ENCODE measurements around the gene LTBP1.

Gene LTBP1

GRCh38 chr2:33240178-33240577 lies 293.4 kb downstream of the LTBP1 start:
- TF ChIP-seq CTCF (conservative IDR thresholded peaks at IDR 0.05; ENCODE audit: low read depth, low read length): no peak
- no peak overlapping the region for H3K4me3 ChIP-seq (ENCODE audit: low read length)
- DNase-seq (ENCODE audit: low read depth): no peak

GRCh38 chr2:33241072-33241471 lies 294.3 kb downstream of the LTBP1 start:
- TF ChIP-seq CTCF (conservative IDR thresholded peaks at IDR 0.05; ENCODE audit: low read depth, low read length): no peak
- no peak overlapping the region for H3K4me3 ChIP-seq (ENCODE audit: low read length)
- no peak for DNase-seq (ENCODE audit: low read depth)

GRCh38 chr2:33241581-33241980 lies 294.8 kb downstream of the LTBP1 start:
- no peak overlapping the region for H3K4me3 ChIP-seq (ENCODE audit: low read length)
- no peak for TF ChIP-seq CTCF (conservative IDR thresholded peaks at IDR 0.05; ENCODE audit: low read depth, low read length)
- DNase-seq (ENCODE audit: low read depth): no peak

GRCh38 chr2:33242845-33243244 lies 296.1 kb downstream of the LTBP1 start:
- DNase-seq (ENCODE audit: low read depth): no peak
- no peak for TF ChIP-seq CTCF (conservative IDR thresholded peaks at IDR 0.05; ENCODE audit: low read depth, low read length)

GRCh38 chr2:33246432-33246831 lies 299.7 kb downstream of the LTBP1 start:
- TF ChIP-seq CTCF (conservative IDR thresholded peaks at IDR 0.05; ENCODE audit: low read depth, low read length): no peak
- no peak for DNase-seq (ENCODE audit: low read depth)

More at GRCh38 chr2:33242845-33243244, 296.1 kb downstream of the LTBP1 start:
- no peak overlapping the region for H3K4me3 ChIP-seq (ENCODE audit: low read length)

GRCh38 chr2:33247365-33247764 lies 300.6 kb downstream of the LTBP1 start:
- no peak for DNase-seq (ENCODE audit: low read depth)
- no peak for TF ChIP-seq CTCF (conservative IDR thresholded peaks at IDR 0.05; ENCODE audit: low read depth, low read length)
- H3K4me3 ChIP-seq (ENCODE audit: low read length): no peak overlapping the region

More at GRCh38 chr2:33246432-33246831, 299.7 kb downstream of the LTBP1 start:
- H3K4me3 ChIP-seq (ENCODE audit: low read length): no peak overlapping the region

- DNase-seq (ENCODE audit: low read depth): no peak
- TF ChIP-seq CTCF (conservative IDR thresholded peaks at IDR 0.05; ENCODE audit: low read depth, low read length): no peak
- no peak overlapping the region for H3K4me3 ChIP-seq (ENCODE audit: low read length)
Measured at GRCh38 chr2:33250417-33251029, 303.8 kb downstream of the LTBP1 start.
